Measurements from ENCODE around the gene SIK3.

SIK3 gene

GRCh38 chr11:116928102-116928777 is 170.0 kb downstream of the SIK3 start:
- H3K36me3 ChIP-seq (ENCODE audit: control insufficient read depth, insufficient read depth, low read length): peaks cover 2% of the 10 kb centered on the region
- H3K4me2 ChIP-seq (ENCODE audit: low read length): no peak overlapping the region
- no peak overlapping the region for H3K4ac ChIP-seq (ENCODE audit: low read depth, low read length)
- no peak overlapping the region for H4K5ac ChIP-seq (ENCODE audit: low read length)
- H3K27ac ChIP-seq (ENCODE audit: low read depth, low read length): no peak overlapping the region
- no peak for DNase-seq
- no peak overlapping the region for H2AK5ac ChIP-seq (ENCODE audit: low read length)
- H2BK5ac ChIP-seq (ENCODE audit: low read length): no peak overlapping the region
- H3K4me1 ChIP-seq (ENCODE audit: control insufficient read depth, low read depth, low read length): no peaks in the 10 kb centered on the region
- no peak overlapping the region for H3K56ac ChIP-seq (ENCODE audit: low read length)
- H3K18ac ChIP-seq (ENCODE audit: low read length): no peak overlapping the region
- no peaks in the 10 kb centered on the region for H3K79me1 ChIP-seq (ENCODE audit: low read length)
- no peaks in the 10 kb centered on the region for H3K27me3 ChIP-seq (ENCODE audit: insufficient read depth, low read length, poor library complexity)
- no peak overlapping the region for H3K4me3 ChIP-seq (ENCODE audit: low read length)
- no peak overlapping the region for H3K9ac ChIP-seq (ENCODE audit: low read length)
- no peak overlapping the region for H4K8ac ChIP-seq (ENCODE audit: low read depth, low read length)
- no peaks in the 10 kb centered on the region for H3K79me2 ChIP-seq (ENCODE audit: control insufficient read depth, insufficient read depth, low read length)
- H2BK120ac ChIP-seq (ENCODE audit: low read depth, low read length): no peak overlapping the region
- H3K23ac ChIP-seq (ENCODE audit: low read length): no peak overlapping the region
- WGBS (ENCODE audit: extremely low coverage, insufficient coverage, low lambda C conversion rate): no CpG with 5 or more reads among the region's 1 CpG
- no peak overlapping the region for H2BK15ac ChIP-seq (replicated peaks; ENCODE audit: low read depth)

DNA sequence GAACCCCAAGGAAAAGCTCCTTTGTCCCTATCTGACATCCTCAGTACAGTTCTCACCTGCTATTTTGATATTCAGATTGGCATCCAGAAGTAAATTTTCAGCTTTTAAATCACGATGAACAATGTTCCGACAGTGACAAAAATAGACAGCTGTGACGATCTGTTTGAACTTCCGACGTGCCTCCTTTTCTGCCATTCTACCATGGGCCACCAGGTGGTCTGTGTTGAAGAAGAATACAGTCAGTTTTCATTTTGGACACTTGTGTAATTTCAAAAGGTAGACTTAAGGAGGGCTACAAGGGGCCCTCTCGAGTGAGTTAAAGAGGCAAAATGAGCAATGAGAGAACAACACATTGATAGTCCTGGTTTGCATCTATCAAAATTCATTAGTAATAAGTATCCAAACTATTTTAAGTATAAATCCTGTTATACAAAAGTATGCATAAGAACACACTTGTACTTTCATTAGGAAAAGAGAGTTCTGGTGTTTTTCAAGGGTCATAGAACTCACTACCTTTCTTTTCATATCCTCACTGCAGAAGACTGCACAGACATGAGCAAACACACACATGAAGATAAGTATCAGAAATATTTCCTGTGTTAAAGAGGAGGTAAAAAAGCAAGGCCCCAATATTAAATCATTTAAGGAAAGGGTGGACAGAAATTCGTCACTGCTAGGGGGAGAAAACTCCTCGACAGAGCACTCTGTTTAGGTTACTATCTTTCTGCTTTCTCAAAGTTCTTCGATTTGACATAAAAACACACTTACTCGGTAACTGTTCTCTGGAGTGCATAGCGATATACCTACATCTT is 170.9 kb downstream of the SIK3 start:
- H3K18ac ChIP-seq (ENCODE audit: low read length): no peak overlapping the region

DNA sequence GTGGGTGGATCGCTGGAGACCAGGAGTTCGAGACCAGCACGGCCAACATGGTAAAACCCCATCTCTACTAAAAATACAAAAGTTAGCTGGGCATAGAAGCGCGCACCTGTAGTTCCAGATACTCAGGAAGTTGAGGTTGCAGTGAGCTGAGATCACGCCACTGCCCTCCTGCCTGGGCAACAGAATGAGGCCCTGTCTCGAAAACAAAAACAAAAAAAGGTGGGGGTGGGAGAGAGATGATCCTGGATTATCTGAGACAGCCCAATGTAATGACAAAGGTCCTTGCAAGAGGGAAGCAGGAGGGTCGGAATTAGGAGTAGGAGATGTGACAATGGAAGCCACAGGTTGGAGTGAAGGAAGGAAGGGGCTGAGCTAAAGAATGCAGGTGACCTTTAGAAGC is 173.2 kb downstream of the SIK3 start:
- WGBS (ENCODE audit: extremely low coverage, insufficient coverage, low lambda C conversion rate): no CpG with 5 or more reads among the region's 8 CpGs
- Histone ChIP-seq H3K36me3 (ENCODE audit: control insufficient read depth, insufficient read depth, low read length) (peaks cover 3% of the 10 kb centered on the region), H3K27ac (ENCODE audit: low read depth, low read length) (no peak overlapping the region)

More for the DNA sequence above, 170.9 kb downstream of the SIK3 start:
- Histone ChIP-seq H3K27ac (ENCODE audit: low read depth, low read length) (no peak overlapping the region), H4K5ac (ENCODE audit: low read length) (no peak overlapping the region), H2BK15ac (replicated peaks; ENCODE audit: low read depth) (no peak overlapping the region), H3K79me2 (ENCODE audit: control insufficient read depth, insufficient read depth, low read length) (no peaks in the 10 kb centered on the region), H3K79me1 (ENCODE audit: low read length) (no peaks in the 10 kb centered on the region), H2BK120ac (ENCODE audit: low read depth, low read length) (no peak overlapping the region), H3K9ac (ENCODE audit: low read length) (no peak overlapping the region), H2AK5ac (ENCODE audit: low read length) (no peak overlapping the region), H3K4me1 (ENCODE audit: control insufficient read depth, low read depth, low read length) (no peaks in the 10 kb centered on the region), H3K4me2 (ENCODE audit: low read length) (no peak overlapping the region), H3K4me3 (ENCODE audit: low read length) (no peak overlapping the region), H2BK5ac (ENCODE audit: low read length) (no peak overlapping the region), H3K27me3 (ENCODE audit: insufficient read depth, low read length, poor library complexity) (no peaks in the 10 kb centered on the region), H3K4ac (ENCODE audit: low read depth, low read length) (no peak overlapping the region), H3K36me3 (ENCODE audit: control insufficient read depth, insufficient read depth, low read length) (peaks cover 2% of the 10 kb centered on the region), H3K23ac (ENCODE audit: low read length) (no peak overlapping the region), H3K56ac (ENCODE audit: low read length) (no peak overlapping the region), H4K8ac (ENCODE audit: low read depth, low read length) (no peak overlapping the region)
- no CpG with 5 or more reads among the region's 11 CpGs for WGBS (ENCODE audit: extremely low coverage, insufficient coverage, low lambda C conversion rate)
- no peak for DNase-seq

DNA sequence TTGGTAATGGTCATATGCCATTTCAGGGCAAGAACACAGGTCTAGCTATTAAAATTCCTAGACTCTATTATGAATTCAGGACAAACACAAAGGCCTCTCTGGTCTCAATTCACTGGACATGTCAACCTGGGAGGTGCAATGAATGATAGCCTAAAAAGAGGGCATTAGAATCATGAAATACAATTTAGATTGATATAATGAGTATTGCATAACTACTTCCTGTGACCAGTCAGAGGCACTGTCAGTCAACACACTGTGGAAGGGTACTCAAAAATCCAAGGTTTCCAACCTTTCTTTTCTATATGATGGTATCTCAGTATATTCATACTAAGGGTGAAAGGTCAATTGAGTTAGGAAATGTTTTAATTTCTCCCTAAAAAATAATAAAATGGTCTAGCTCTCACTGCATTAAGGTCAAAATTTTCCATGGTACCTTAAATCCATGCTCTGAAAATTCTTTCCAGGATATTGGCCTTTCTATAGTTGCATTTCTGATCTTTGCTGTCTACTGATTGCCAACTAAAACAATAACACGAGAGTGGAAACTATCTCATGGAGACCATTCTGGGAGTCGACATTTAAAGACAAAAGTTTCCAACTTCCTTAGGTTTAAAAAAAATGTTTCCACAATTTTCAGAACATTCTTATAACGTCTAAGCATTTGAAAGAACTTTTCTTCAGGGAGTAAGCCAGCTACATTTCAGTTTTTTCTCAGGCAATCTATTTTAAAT is 179.1 kb downstream of the SIK3 start:
- WGBS (ENCODE audit: extremely low coverage, insufficient coverage, low lambda C conversion rate): no CpG with 5 or more reads among the region's 3 CpGs
- no peak overlapping the region for H3K56ac ChIP-seq (ENCODE audit: low read length)

More for the DNA sequence above, 173.2 kb downstream of the SIK3 start:
- Histone ChIP-seq H2BK15ac (replicated peaks; ENCODE audit: low read depth) (no peak overlapping the region), H4K5ac (ENCODE audit: low read length) (no peak overlapping the region), H3K4me1 (ENCODE audit: control insufficient read depth, low read depth, low read length) (no peaks in the 10 kb centered on the region), H4K8ac (ENCODE audit: low read depth, low read length) (no peak overlapping the region), H3K18ac (ENCODE audit: low read length) (no peak overlapping the region), H3K9ac (ENCODE audit: low read length) (no peak overlapping the region), H2BK120ac (ENCODE audit: low read depth, low read length) (no peak overlapping the region), H2BK5ac (ENCODE audit: low read length) (no peak overlapping the region), H3K79me1 (ENCODE audit: low read length) (no peaks in the 10 kb centered on the region), H3K4me3 (ENCODE audit: low read length) (no peak overlapping the region), H3K27me3 (ENCODE audit: insufficient read depth, low read length, poor library complexity) (no peaks in the 10 kb centered on the region), H2AK5ac (ENCODE audit: low read length) (no peak overlapping the region), H3K23ac (ENCODE audit: low read length) (no peak overlapping the region), H3K4me2 (ENCODE audit: low read length) (no peak overlapping the region), H3K4ac (ENCODE audit: low read depth, low read length) (no peak overlapping the region), H3K56ac (ENCODE audit: low read length) (no peak overlapping the region), H3K79me2 (ENCODE audit: control insufficient read depth, insufficient read depth, low read length) (no peaks in the 10 kb centered on the region)
- peak; percentile 26 for DNase-seq

DNA sequence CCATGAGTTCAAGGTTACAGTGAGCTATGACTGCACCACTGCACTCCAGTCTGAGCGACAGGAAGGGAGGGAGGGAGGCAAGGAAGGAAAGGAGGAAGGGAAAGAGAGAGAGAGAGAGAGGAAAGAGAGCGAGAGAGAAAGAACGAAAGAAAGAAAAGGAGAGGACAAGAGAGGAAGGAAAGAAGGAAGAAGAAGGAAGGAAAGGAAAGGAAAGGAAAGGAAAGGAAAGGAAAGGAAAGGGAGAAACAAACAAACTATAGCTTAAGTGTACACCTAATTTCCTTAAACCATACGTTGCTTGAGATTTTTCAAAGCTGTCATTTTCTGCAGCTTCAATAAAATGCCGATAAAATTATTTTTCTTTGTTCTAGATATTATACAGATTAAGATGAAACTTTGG is 180.6 kb downstream of the SIK3 start:
- H3K9ac ChIP-seq (ENCODE audit: low read length): no peak overlapping the region
- WGBS (ENCODE audit: extremely low coverage, insufficient coverage, low lambda C conversion rate): no CpG with 5 or more reads among the region's 5 CpGs
- H3K36me3 ChIP-seq (ENCODE audit: control insufficient read depth, insufficient read depth, low read length): peaks cover 2% of the 10 kb centered on the region
- no peak overlapping the region for H3K4me3 ChIP-seq (ENCODE audit: low read length)
- H3K27me3 ChIP-seq (ENCODE audit: insufficient read depth, low read length, poor library complexity): no peaks in the 10 kb centered on the region
- H2BK15ac ChIP-seq (replicated peaks; ENCODE audit: low read depth): no peak overlapping the region
- no peak overlapping the region for H3K23ac ChIP-seq (ENCODE audit: low read length)
- no peak overlapping the region for H2BK120ac ChIP-seq (ENCODE audit: low read depth, low read length)
- H3K4me2 ChIP-seq (ENCODE audit: low read length): no peak overlapping the region
- DNase-seq: no peak
- no peak overlapping the region for H4K8ac ChIP-seq (ENCODE audit: low read depth, low read length)
- H3K18ac ChIP-seq (ENCODE audit: low read length): no peak overlapping the region
- H3K79me1 ChIP-seq (ENCODE audit: low read length): no peaks in the 10 kb centered on the region
- no peak overlapping the region for H2BK5ac ChIP-seq (ENCODE audit: low read length)
- no peaks in the 10 kb centered on the region for H3K4me1 ChIP-seq (ENCODE audit: control insufficient read depth, low read depth, low read length)
- no peak overlapping the region for H3K27ac ChIP-seq (ENCODE audit: low read depth, low read length)
- no peaks in the 10 kb centered on the region for H3K79me2 ChIP-seq (ENCODE audit: control insufficient read depth, insufficient read depth, low read length)
- no peak overlapping the region for H4K5ac ChIP-seq (ENCODE audit: low read length)
- no peak overlapping the region for H3K56ac ChIP-seq (ENCODE audit: low read length)
- H2AK5ac ChIP-seq (ENCODE audit: low read length): no peak overlapping the region
- H3K4ac ChIP-seq (ENCODE audit: low read depth, low read length): no peak overlapping the region

More for the DNA sequence above, 179.1 kb downstream of the SIK3 start:
- Histone ChIP-seq H4K5ac (ENCODE audit: low read length) (no peak overlapping the region), H2BK5ac (ENCODE audit: low read length) (no peak overlapping the region), H3K23ac (ENCODE audit: low read length) (no peak overlapping the region), H3K27ac (ENCODE audit: low read depth, low read length) (no peak overlapping the region), H2AK5ac (ENCODE audit: low read length) (no peak overlapping the region), H3K4ac (ENCODE audit: low read depth, low read length) (no peak overlapping the region), H2BK120ac (ENCODE audit: low read depth, low read length) (no peak overlapping the region), H3K18ac (ENCODE audit: low read length) (no peak overlapping the region), H3K4me1 (ENCODE audit: control insufficient read depth, low read depth, low read length) (no peaks in the 10 kb centered on the region), H3K4me3 (ENCODE audit: low read length) (no peak overlapping the region), H3K36me3 (ENCODE audit: control insufficient read depth, insufficient read depth, low read length) (peaks cover 2% of the 10 kb centered on the region), H3K4me2 (ENCODE audit: low read length) (no peak overlapping the region), H3K27me3 (ENCODE audit: insufficient read depth, low read length, poor library complexity) (no peaks in the 10 kb centered on the region), H3K79me1 (ENCODE audit: low read length) (no peaks in the 10 kb centered on the region), H3K79me2 (ENCODE audit: control insufficient read depth, insufficient read depth, low read length) (no peaks in the 10 kb centered on the region), H2BK15ac (replicated peaks; ENCODE audit: low read depth) (no peak overlapping the region), H4K8ac (ENCODE audit: low read depth, low read length) (no peak overlapping the region), H3K9ac (ENCODE audit: low read length) (no peak overlapping the region)
- no peak for DNase-seq

All from mesendoderm (in vitro differentiated cells).